Prostate gland (tissue), 2 donors: ENCODE measurements around the gene PGBD1.

Source experiments
- CTCF ChIP-seq, 4 experiments: fragments of 200-600 bp in 2 of 4; fragments of 450-650 bp in 2 of 4; sonication (generic) in 2 of 4; IDR thresholded peaks; 1 replicate in 3 of 4; 2 replicates in 1 of 4; pipeline ENCODE4 v1.5.1; 2016 to 2019; ENCODE audit warnings: antibody characterized with exemption in 4 of 4, mild to moderate bottlenecking in 2 of 4, moderate library complexity in 2 of 4
- POLR2AphosphoS5 ChIP-seq: sonication (generic); formaldehyde crosslinking; IDR thresholded peaks from one replicate; pipeline ENCODE4 v1.6.1; 2017; ENCODE audit warnings: antibody characterized with exemption

GRCh38 chr6:28243946-28244345, 37.4 kb upstream of the PGBD1 start:
- TF ChIP-seq CTCF (IDR thresholded peaks at IDR 0.05) = no peak
- TF ChIP-seq POLR2AphosphoS5 = no peak
